ENCODE results near the gene UBASH3A.

UBASH3A gene

DNA sequence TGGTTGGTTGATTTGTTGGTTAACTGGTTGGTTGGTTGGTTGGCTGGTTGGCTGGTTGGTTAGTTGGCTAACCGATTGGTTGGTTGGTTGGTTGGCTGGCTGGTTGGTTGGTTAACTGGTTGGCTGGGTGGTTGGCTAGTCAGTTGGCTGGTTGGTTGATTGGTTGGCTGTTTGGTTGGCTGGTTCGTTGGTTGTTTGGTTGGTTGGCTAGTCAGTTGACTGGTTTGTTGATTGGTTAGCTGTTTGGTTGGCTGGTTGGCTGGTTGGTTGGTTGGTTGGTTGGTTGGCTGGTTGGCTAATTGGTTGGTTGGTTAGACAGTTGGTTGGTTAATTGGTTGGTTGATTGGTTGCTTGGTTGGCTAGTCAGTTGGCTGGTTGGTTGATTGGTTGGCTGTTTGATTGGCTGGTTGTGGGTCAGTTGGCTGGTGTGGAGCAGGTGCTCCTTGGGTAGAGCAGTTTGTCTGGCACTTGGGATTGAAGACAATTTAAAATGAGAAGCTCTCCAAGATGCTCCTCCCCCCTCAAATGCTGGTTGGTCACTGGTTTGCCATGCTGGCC lies 85.4 kb downstream of the UBASH3A start (continued):
- TF ChIP-seq, protein P1, sequence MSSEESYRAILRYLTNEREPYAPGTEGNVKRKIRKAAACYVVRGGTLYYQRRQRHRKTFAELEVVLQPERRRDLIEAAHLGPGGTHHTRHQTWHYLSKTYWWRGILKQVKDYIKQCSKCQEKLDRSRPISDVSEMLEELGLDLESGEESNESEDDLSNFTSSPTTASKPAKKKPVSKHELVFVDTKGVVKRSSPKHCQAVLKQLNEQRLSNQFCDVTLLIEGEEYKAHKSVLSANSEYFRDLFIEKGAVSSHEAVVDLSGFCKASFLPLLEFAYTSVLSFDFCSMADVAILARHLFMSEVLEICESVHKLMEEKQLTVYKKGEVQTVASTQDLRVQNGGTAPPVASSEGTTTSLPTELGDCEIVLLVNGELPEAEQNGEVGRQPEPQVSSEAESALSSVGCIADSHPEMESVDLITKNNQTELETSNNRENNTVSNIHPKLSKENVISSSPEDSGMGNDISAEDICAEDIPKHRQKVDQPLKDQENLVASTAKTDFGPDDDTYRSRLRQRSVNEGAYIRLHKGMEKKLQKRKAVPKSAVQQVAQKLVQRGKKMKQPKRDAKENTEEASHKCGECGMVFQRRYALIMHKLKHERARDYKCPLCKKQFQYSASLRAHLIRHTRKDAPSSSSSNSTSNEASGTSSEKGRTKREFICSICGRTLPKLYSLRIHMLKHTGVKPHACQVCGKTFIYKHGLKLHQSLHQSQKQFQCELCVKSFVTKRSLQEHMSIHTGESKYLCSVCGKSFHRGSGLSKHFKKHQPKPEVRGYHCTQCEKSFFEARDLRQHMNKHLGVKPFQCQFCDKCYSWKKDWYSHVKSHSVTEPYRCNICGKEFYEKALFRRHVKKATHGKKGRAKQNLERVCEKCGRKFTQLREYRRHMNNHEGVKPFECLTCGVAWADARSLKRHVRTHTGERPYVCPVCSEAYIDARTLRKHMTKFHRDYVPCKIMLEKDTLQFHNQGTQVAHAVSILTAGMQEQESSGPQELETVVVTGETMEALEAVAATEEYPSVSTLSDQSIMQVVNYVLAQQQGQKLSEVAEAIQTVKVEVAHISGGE (tag by site-specific recombination; conservative IDR thresholded peaks at IDR 0.05; ENCODE audit: low read depth), result no peak
- TF ChIP-seq GLIS1 (tag by site-specific recombination; IDR thresholded peaks at IDR 0.05) (no peak), OSR2 (tag by site-specific recombination; IDR thresholded peaks at IDR 0.05) (no peak), ZNF660 (tag by site-specific recombination; IDR thresholded peaks at IDR 0.05) (no peak), ZNF2 (tag by site-specific recombination; IDR thresholded peaks at IDR 0.05) (no peak), ZNF16 (tag by site-specific recombination; IDR thresholded peaks at IDR 0.05; ENCODE audit: low read depth) (peak; percentile 6; the same call in 1 of the 2 replicates), ZNF785 (tag by site-specific recombination; IDR thresholded peaks at IDR 0.05) (no peak), SCRT1 (tag by site-specific recombination; IDR thresholded peaks at IDR 0.05; ENCODE audit: borderline replicate concordance) (no peak), ZNF211 (tag by site-specific recombination; IDR thresholded peaks at IDR 0.05; ENCODE audit: low read depth) (no peak), ZNF610 (tag by site-specific recombination; IDR thresholded peaks at IDR 0.05; ENCODE audit: borderline replicate concordance) (no peak), TCF7L2 (IDR thresholded peaks at IDR 0.05; ENCODE audit: borderline replicate concordance, low read depth, low read length) (no peak), ZNF514 (tag by site-specific recombination; IDR thresholded peaks at IDR 0.05) (no peak), ZNF768 (tag by site-specific recombination; IDR thresholded peaks at IDR 0.05) (no peak), KLF7 (tag by site-specific recombination; IDR thresholded peaks at IDR 0.05; ENCODE audit: borderline replicate concordance) (no peak), GLI2 (tag by site-specific recombination; IDR thresholded peaks at IDR 0.05; ENCODE audit: borderline replicate concordance, low read depth) (no peak), ZNF658 (tag by site-specific recombination; IDR thresholded peaks at IDR 0.05) (no peak)
- TF ChIP-seq, protein P2, sequence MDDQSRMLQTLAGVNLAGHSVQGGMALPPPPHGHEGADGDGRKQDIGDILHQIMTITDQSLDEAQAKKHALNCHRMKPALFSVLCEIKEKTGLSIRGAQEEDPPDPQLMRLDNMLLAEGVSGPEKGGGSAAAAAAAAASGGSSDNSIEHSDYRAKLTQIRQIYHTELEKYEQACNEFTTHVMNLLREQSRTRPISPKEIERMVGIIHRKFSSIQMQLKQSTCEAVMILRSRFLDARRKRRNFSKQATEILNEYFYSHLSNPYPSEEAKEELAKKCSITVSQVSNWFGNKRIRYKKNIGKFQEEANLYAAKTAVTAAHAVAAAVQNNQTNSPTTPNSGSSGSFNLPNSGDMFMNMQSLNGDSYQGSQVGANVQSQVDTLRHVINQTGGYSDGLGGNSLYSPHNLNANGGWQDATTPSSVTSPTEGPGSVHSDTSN (CRISPR knock-in tag; IDR thresholded peaks at IDR 0.05), result no peak
- TF ChIP-seq, protein P3, sequence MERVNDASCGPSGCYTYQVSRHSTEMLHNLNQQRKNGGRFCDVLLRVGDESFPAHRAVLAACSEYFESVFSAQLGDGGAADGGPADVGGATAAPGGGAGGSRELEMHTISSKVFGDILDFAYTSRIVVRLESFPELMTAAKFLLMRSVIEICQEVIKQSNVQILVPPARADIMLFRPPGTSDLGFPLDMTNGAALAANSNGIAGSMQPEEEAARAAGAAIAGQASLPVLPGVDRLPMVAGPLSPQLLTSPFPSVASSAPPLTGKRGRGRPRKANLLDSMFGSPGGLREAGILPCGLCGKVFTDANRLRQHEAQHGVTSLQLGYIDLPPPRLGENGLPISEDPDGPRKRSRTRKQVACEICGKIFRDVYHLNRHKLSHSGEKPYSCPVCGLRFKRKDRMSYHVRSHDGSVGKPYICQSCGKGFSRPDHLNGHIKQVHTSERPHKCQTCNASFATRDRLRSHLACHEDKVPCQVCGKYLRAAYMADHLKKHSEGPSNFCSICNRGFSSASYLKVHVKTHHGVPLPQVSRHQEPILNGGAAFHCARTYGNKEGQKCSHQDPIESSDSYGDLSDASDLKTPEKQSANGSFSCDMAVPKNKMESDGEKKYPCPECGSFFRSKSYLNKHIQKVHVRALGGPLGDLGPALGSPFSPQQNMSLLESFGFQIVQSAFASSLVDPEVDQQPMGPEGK (tag by site-specific recombination; IDR thresholded peaks at IDR 0.05), result no peak
- TF ChIP-seq, protein P4, sequence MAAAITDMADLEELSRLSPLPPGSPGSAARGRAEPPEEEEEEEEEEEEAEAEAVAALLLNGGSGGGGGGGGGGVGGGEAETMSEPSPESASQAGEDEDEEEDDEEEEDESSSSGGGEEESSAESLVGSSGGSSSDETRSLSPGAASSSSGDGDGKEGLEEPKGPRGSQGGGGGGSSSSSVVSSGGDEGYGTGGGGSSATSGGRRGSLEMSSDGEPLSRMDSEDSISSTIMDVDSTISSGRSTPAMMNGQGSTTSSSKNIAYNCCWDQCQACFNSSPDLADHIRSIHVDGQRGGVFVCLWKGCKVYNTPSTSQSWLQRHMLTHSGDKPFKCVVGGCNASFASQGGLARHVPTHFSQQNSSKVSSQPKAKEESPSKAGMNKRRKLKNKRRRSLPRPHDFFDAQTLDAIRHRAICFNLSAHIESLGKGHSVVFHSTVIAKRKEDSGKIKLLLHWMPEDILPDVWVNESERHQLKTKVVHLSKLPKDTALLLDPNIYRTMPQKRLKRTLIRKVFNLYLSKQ (tag by site-specific recombination; IDR thresholded peaks at IDR 0.05; ENCODE audit: borderline replicate concordance), result no peak
- TF ChIP-seq, protein P5, sequence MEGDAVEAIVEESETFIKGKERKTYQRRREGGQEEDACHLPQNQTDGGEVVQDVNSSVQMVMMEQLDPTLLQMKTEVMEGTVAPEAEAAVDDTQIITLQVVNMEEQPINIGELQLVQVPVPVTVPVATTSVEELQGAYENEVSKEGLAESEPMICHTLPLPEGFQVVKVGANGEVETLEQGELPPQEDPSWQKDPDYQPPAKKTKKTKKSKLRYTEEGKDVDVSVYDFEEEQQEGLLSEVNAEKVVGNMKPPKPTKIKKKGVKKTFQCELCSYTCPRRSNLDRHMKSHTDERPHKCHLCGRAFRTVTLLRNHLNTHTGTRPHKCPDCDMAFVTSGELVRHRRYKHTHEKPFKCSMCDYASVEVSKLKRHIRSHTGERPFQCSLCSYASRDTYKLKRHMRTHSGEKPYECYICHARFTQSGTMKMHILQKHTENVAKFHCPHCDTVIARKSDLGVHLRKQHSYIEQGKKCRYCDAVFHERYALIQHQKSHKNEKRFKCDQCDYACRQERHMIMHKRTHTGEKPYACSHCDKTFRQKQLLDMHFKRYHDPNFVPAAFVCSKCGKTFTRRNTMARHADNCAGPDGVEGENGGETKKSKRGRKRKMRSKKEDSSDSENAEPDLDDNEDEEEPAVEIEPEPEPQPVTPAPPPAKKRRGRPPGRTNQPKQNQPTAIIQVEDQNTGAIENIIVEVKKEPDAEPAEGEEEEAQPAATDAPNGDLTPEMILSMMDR (tag by site-specific recombination; IDR thresholded peaks at IDR 0.05), result no peak
- TF ChIP-seq, protein P6, sequence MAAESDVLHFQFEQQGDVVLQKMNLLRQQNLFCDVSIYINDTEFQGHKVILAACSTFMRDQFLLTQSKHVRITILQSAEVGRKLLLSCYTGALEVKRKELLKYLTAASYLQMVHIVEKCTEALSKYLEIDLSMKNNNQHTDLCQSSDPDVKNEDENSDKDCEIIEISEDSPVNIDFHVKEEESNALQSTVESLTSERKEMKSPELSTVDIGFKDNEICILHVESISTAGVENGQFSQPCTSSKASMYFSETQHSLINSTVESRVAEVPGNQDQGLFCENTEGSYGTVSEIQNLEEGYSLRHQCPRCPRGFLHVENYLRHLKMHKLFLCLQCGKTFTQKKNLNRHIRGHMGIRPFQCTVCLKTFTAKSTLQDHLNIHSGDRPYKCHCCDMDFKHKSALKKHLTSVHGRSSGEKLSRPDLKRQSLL (tag by site-specific recombination; IDR thresholded peaks at IDR 0.05), result no peak
- TF ChIP-seq, protein P7, sequence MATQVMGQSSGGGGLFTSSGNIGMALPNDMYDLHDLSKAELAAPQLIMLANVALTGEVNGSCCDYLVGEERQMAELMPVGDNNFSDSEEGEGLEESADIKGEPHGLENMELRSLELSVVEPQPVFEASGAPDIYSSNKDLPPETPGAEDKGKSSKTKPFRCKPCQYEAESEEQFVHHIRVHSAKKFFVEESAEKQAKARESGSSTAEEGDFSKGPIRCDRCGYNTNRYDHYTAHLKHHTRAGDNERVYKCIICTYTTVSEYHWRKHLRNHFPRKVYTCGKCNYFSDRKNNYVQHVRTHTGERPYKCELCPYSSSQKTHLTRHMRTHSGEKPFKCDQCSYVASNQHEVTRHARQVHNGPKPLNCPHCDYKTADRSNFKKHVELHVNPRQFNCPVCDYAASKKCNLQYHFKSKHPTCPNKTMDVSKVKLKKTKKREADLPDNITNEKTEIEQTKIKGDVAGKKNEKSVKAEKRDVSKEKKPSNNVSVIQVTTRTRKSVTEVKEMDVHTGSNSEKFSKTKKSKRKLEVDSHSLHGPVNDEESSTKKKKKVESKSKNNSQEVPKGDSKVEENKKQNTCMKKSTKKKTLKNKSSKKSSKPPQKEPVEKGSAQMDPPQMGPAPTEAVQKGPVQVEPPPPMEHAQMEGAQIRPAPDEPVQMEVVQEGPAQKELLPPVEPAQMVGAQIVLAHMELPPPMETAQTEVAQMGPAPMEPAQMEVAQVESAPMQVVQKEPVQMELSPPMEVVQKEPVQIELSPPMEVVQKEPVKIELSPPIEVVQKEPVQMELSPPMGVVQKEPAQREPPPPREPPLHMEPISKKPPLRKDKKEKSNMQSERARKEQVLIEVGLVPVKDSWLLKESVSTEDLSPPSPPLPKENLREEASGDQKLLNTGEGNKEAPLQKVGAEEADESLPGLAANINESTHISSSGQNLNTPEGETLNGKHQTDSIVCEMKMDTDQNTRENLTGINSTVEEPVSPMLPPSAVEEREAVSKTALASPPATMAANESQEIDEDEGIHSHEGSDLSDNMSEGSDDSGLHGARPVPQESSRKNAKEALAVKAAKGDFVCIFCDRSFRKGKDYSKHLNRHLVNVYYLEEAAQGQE (tag by site-specific recombination; IDR thresholded peaks at IDR 0.05), result no peak
- TF ChIP-seq, protein P8, sequence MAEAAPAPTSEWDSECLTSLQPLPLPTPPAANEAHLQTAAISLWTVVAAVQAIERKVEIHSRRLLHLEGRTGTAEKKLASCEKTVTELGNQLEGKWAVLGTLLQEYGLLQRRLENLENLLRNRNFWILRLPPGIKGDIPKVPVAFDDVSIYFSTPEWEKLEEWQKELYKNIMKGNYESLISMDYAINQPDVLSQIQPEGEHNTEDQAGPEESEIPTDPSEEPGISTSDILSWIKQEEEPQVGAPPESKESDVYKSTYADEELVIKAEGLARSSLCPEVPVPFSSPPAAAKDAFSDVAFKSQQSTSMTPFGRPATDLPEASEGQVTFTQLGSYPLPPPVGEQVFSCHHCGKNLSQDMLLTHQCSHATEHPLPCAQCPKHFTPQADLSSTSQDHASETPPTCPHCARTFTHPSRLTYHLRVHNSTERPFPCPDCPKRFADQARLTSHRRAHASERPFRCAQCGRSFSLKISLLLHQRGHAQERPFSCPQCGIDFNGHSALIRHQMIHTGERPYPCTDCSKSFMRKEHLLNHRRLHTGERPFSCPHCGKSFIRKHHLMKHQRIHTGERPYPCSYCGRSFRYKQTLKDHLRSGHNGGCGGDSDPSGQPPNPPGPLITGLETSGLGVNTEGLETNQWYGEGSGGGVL (tag by site-specific recombination; IDR thresholded peaks at IDR 0.05), result no peak
